ENCODE results near the gene WNT1. TPM values are rescaled to one million over a fixed set of nuclear protein-coding genes. Genes with fewer than 3 reads are reported as not detected.

WNT1 gene
- total RNA-seq, 4 donors from 2014 or later = not detected

GRCh38 chr12:48970702-48971334 lies 7.3 kb upstream of the WNT1 start:
- H3K9me3 ChIP-seq = no peaks in the 10 kb centered on the region
- ATAC-seq (no peak), DNase-seq (no peak)
- peaks cover 7 to 9% of the 10 kb centered on the region in 2 donors for H3K4me1 ChIP-seq
- in situ Hi-C loops (cut with MboI; ENCODE audit: low sequenced_read_pairs in 4 of 4) = no loop called here
- intact Hi-C loops (cut with DNase I; ENCODE audit: low total_unique reads) = no loop called here
- H3K27me3 ChIP-seq = peaks cover 55 to 65% (median 61%) of the 10 kb centered on the region in 3 donors
- no peaks in the 10 kb centered on the region for H3K36me3 ChIP-seq
- no peak for TF ChIP-seq POLR2A (IDR thresholded peaks at IDR 0.05)
- TF ChIP-seq, protein P1, sequence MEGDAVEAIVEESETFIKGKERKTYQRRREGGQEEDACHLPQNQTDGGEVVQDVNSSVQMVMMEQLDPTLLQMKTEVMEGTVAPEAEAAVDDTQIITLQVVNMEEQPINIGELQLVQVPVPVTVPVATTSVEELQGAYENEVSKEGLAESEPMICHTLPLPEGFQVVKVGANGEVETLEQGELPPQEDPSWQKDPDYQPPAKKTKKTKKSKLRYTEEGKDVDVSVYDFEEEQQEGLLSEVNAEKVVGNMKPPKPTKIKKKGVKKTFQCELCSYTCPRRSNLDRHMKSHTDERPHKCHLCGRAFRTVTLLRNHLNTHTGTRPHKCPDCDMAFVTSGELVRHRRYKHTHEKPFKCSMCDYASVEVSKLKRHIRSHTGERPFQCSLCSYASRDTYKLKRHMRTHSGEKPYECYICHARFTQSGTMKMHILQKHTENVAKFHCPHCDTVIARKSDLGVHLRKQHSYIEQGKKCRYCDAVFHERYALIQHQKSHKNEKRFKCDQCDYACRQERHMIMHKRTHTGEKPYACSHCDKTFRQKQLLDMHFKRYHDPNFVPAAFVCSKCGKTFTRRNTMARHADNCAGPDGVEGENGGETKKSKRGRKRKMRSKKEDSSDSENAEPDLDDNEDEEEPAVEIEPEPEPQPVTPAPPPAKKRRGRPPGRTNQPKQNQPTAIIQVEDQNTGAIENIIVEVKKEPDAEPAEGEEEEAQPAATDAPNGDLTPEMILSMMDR (IDR thresholded peaks at IDR 0.05 in 4 of 5, conservative IDR thresholded peaks at IDR 0.05 in 1 of 5) = no peak
- no peak overlapping the region for H3K27ac ChIP-seq
- H3K4me3 ChIP-seq = peak overlapping the region in 2 of 4 donors; percentile 27 to 30

DNA sequence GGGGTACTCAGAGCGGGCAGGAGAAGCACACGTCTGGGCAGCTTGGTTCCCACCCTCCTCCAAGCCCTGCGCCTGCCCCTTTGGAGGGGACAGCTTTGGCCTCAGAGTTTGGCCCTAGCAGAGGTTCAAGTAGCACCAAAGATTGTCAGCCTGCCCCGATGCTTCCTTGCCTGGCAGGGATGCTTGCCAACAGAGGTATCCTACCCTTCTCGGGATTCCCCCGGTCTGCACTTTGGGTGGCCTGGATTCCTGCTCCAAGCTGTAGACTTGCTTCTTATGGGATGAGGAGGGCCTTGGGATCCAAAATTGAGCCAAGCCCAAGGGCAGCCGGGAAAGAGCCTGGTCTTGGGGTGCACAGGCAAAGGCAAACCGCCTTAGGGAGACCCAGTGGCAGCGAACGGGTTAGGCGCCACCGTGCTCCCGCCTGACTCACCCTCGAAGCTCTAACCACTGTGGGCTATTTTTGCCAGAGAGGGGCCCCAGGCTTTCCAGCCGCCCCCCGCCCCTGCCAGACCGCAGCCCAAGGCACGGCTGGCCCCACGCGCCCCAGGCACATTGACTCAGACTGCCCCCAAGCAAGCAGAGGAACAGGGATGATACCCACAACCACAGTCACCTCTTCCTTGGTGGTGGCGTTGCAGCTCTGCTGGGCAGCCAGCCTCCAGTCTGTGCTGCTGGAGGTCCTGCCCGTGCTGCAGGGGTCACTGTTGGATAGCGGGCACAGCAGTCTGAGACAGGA lies 5.7 kb upstream of the WNT1 start:
- Histone ChIP-seq H3K9me3 (no peaks in the 10 kb centered on the region), H3K36me3 (no peaks in the 10 kb centered on the region), H3K27ac (no peak overlapping the region), H3K27me3 (peaks cover 68 to 81% (median 77%) of the 10 kb centered on the region in 3 donors), H3K4me1 (peaks cover 7 to 9% of the 10 kb centered on the region in 2 donors), H3K4me3 (no peak overlapping the region)
- in situ Hi-C loops (cut with MboI; ENCODE audit: low sequenced_read_pairs in 4 of 4) = no loop called here
- ATAC-seq = no peak
- intact Hi-C loops (cut with DNase I; ENCODE audit: low total_unique reads) = no loop called here
- TF ChIP-seq POLR2A (IDR thresholded peaks at IDR 0.05) = no peak
- TF ChIP-seq, protein P1 (IDR thresholded peaks at IDR 0.05 in 4 of 5, conservative IDR thresholded peaks at IDR 0.05 in 1 of 5) = no peak
- no peak for DNase-seq

DNA sequence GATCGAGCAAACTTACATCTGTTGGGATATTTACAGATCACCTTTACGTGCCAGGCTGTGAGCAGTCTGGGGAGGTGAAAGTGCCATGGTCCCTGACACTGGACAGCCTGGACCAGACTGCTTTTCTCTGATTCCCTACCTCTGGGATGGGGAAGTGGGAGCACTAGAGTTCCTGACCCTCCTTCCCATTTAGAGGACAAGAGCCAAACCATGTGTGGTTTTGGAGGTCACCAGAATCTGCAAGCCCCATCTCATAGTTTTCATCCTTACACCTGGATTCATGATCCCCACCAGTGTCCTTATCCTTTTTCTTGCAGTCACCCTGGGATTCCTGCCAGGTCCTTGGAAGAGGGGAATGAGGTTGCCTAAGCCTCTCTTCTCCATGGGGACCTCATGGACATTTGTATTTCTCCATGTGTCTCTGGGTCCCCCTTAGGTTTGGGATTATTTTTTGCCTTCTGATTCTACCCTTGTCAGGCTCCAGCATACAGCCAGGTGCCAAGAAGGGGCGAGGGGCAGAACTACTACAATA lies 5.1 kb upstream of the WNT1 start:
- peaks cover 7 to 9% of the 10 kb centered on the region in 2 donors for H3K4me1 ChIP-seq
- no peaks in the 10 kb centered on the region for H3K36me3 ChIP-seq
- DNase-seq = no peak
- no peaks in the 10 kb centered on the region for H3K9me3 ChIP-seq
- peaks cover 75 to 87% (median 83%) of the 10 kb centered on the region in 3 donors for H3K27me3 ChIP-seq
- TF ChIP-seq POLR2A (IDR thresholded peaks at IDR 0.05) = no peak
- TF ChIP-seq, protein P1 (IDR thresholded peaks at IDR 0.05 in 4 of 5, conservative IDR thresholded peaks at IDR 0.05 in 1 of 5) = no peak
- intact Hi-C loops (cut with DNase I; ENCODE audit: low total_unique reads) (no loop called here), in situ Hi-C loops (cut with MboI; ENCODE audit: low sequenced_read_pairs in 4 of 4) (no loop called here)
- no peak for ATAC-seq
- peak overlapping the region in 1 of 4 donors; percentile 33 for H3K27ac ChIP-seq
- no peak overlapping the region for H3K4me3 ChIP-seq

- Histone ChIP-seq H3K36me3 (no peaks in the 10 kb centered on the region), H3K27me3 (peaks cover 80 to 92% (median 88%) of the 10 kb centered on the region in 3 donors), H3K9me3 (no peaks in the 10 kb centered on the region), H3K27ac (peak overlapping the region in 1 of 4 donors; percentile 33), H3K4me3 (no peak overlapping the region), H3K4me1 (peaks cover 10 to 13% of the 10 kb centered on the region in 2 donors)
- intact Hi-C loops (cut with DNase I; ENCODE audit: low total_unique reads) = no loop called here
- DNase-seq (peak in 1 of 2 donors; percentile 46), ATAC-seq (no peak)
- TF ChIP-seq POLR2A (IDR thresholded peaks at IDR 0.05) = no peak
- TF ChIP-seq, protein P1 (IDR thresholded peaks at IDR 0.05 in 4 of 5, conservative IDR thresholded peaks at IDR 0.05 in 1 of 5) = no peak
- in situ Hi-C loops (cut with MboI; ENCODE audit: low sequenced_read_pairs in 4 of 4) = no loop called here
Measured at GRCh38 chr12:48973531-48973930, 4.6 kb upstream of the WNT1 start.
